Common myeloid progenitor, CD34-positive (primary cell): ENCODE results near the gene PRSS27.

Experiments
- CTCF ChIA-PET: fragments of 350-600 bp; sonication (Branson Sonifier 250); formaldehyde crosslinking; loops from one replicate; lab custom pipeline; 2021; ENCODE audit warnings: antibody characterized with exemption; lab: Charles Lee
- POLR2A ChIA-PET: fragments of 350-600 bp; sonication (Branson Sonifier 250); formaldehyde crosslinking; loops from one replicate; lab custom pipeline; 2021; ENCODE audit warnings: antibody characterized with exemption; lab: Charles Lee
- DNase-seq, 3 donors: peaks; one replicate each; pipeline versions ENCODE4 v3.0.0 to v3.0.0-alpha.2; 2013
- H3K27ac ChIP-seq, 2 experiments: 1 replicate in 1 of 2; 2 replicates in 1 of 2; pipeline ENCODE4 v1.7.0; 2013; ENCODE audit warnings: inconsistent platforms in 2 of 2, low read length in 2 of 2, mild to moderate bottlenecking in 2 of 2, low read depth in 1 of 2, moderate library complexity in 1 of 2; ENCODE audit not compliant: severe bottlenecking in 2 of 2, insufficient read depth in 1 of 2, poor library complexity in 1 of 2
- H3K27me3 ChIP-seq, 5 experiments: replicated peaks in 2 of 5; 1 replicate in 3 of 5; 2 replicates in 2 of 5; pipeline versions ENCODE4 v1.6.1 to v1.7.0; 2013; ENCODE audit warnings: low read length in 4 of 5, mild to moderate bottlenecking in 2 of 5, moderate library complexity in 2 of 5, inconsistent platforms in 1 of 5; ENCODE audit not compliant: insufficient read depth in 5 of 5, control insufficient read depth in 4 of 5
- H3K36me3 ChIP-seq, 4 experiments: 1 replicate in 2 of 4; 2 replicates in 2 of 4; pipeline versions ENCODE4 v1.6.1 to v1.7.0; 2013; ENCODE audit warnings: low read length in 3 of 4, control low read depth in 1 of 4, mild to moderate bottlenecking in 1 of 4; ENCODE audit not compliant: control insufficient read depth in 4 of 4, insufficient read depth in 4 of 4
- H3K4me1 ChIP-seq, 4 experiments: 1 replicate in 3 of 4; 2 replicates in 1 of 4; pipeline versions ENCODE4 v1.6.1 to v1.7.1; 2013; ENCODE audit warnings: low read length in 3 of 4, mild to moderate bottlenecking in 3 of 4, control low read depth in 1 of 4, inconsistent platforms in 1 of 4, moderate library complexity in 1 of 4; ENCODE audit not compliant: control insufficient read depth in 4 of 4, insufficient read depth in 4 of 4; ENCODE audit errors: control extremely low read depth in 1 of 4
- H3K4me3 ChIP-seq, 7 experiments: 1 replicate in 4 of 7; 2 replicates in 3 of 7; pipeline versions ENCODE4 v1.5.1 to v1.7.0; 2013; ENCODE audit warnings: mild to moderate bottlenecking in 7 of 7, low read length in 6 of 7, moderate library complexity in 6 of 7, inconsistent platforms in 2 of 7, low read depth in 2 of 7, control low read depth in 1 of 7; ENCODE audit not compliant: insufficient read depth in 4 of 7, control insufficient read depth in 1 of 7; ENCODE audit errors: extremely low read depth in 1 of 7
- H3K9me3 ChIP-seq, 5 experiments: 1 replicate in 4 of 5; 2 replicates in 1 of 5; pipeline versions ENCODE4 v1.6.1 to v1.7.1; 2013; ENCODE audit warnings: low read length in 4 of 5, mild to moderate bottlenecking in 2 of 5, inconsistent platforms in 1 of 5, low read depth in 1 of 5, moderate library complexity in 1 of 5; ENCODE audit not compliant: control insufficient read depth in 4 of 5, insufficient read depth in 2 of 5; ENCODE audit errors: control extremely low read depth in 1 of 5
- WGBS: methylation state at CpG from one replicate; pipeline ENCODE4 v1.1.5; 2013; ENCODE audit not compliant: insufficient coverage; 5-methylcytosine and 5-hydroxymethylcytosine counted together

PRSS27 gene

DNA sequence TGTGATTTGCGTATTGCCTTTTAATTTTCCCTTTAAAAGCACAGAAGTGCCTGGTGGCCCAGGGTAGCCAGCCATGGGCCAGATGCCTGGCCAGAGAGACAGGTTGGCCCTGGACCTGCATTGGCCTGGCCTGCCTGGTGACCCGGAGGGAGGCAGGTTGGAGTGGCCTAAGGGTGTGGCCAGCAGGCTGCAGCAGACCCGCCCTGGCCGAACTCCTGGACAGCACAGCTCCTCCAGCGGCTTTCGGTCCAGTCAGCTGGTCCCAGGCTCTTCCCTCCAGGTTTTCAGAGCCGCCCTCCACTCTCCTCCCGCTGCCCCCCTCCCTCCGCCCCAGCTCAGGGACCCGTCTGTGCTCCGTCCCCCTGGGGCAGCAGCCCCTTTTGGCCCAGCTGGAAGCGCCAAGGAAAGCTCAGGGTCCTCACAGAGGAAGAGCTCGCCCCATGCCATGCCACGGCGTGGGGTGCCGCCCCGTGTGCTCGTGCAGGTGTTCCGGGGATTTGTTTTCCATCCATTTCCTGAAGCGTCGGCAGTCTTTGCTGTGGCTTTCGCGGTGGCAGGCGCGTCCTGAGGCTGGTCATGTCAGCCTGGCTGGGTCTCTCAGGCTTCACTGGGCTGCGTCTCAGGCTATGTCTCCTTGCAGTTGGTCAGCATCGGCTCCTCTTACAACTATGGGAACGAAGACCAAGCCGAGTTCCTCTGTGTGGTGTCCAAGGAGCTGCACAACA lies 18.1 kb downstream of the PRSS27 start:
- POLR2A ChIA-PET, result interaction anchor here (1.2 kb wide), 1 partner anchor 15 kb away, joined by 5 read pairs; no protein-coding TSS in a partner anchor
- H3K4me3 ChIP-seq, result no peak overlapping the region
- WGBS, result 97% methylated on average over 28 of the region's 29 CpGs

DNA sequence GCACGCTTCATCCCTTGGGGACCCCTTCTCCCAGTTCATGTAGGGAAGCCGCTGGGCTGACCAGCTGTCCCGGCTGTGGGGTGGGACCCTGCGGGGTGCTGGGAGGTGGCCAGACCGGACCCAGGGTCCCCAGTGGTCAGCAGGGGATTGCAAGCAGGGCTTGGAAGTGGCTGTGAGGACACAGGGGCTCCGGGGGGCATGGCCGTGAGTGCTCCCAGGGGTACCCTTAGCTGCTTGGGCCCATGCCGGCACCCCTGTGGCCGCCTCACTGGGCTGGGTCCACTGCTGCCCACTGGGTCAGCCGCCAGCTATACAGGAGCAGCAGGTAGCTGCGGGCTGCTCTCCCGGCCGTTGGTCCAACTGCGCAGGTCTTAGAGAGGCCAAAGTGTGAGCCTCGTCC lies 18.8 kb downstream of the PRSS27 start:
- Histone ChIP-seq H3K9me3 (no peaks in the 10 kb centered on the region), H3K27ac (no peak overlapping the region), H3K4me1 (no peaks in the 10 kb centered on the region), H3K27me3 (no peaks in the 10 kb centered on the region), H3K4me3 (no peak overlapping the region), H3K36me3 (peaks cover 9 to 93% (median 61%) of the 10 kb centered on the region in 4 experiments)
- DNase-seq, result no peak
- WGBS, result 99% methylated on average over 13 of the region's 15 CpGs
- ChIA-PET CTCF (interaction anchor here (1.2 kb wide), 1 partner anchor 9 kb away, joined by 4 read pairs; no protein-coding TSS in a partner anchor), POLR2A (interaction anchor here (1.2 kb wide), 1 partner anchor 14 kb away, joined by 5 read pairs; no protein-coding TSS in a partner anchor)

More for the DNA sequence above, 18.1 kb downstream of the PRSS27 start:
- CTCF ChIA-PET, result interaction anchor here (1.2 kb wide), 1 partner anchor 10 kb away, joined by 4 read pairs; no protein-coding TSS in a partner anchor
- Histone ChIP-seq H3K36me3 (peaks cover 9 to 94% (median 60%) of the 10 kb centered on the region in 4 experiments), H3K4me1 (no peaks in the 10 kb centered on the region), H3K9me3 (no peaks in the 10 kb centered on the region), H3K27me3 (no peaks in the 10 kb centered on the region), H3K27ac (no peak overlapping the region)
- DNase-seq, result no peak

DNA sequence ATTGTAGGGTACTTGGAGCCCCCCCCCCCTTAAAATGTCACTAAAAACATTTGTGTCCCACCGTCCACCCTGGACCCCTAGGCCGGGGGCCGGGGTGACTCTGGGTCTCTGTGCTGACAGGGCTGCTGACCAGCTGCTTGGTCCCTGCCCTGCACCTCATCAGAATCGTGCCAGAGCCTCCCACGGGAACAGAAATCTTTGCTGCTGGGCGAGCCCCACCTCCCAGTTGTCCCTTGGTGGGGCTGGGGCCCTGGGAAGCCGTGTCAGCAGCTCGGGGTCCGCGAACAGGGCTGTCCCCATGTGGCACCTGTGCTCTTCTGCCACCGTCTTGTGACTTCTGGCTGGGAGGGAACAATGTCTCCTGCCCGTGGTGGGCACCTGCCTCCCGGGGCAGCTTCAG lies 19.2 kb downstream of the PRSS27 start:
- WGBS, result 88% methylated on average over 11 of the region's 13 CpGs
- DNase-seq, result no peak
- Histone ChIP-seq H3K4me1 (no peaks in the 10 kb centered on the region), H3K4me3 (no peak overlapping the region), H3K27me3 (no peaks in the 10 kb centered on the region), H3K27ac (no peak overlapping the region), H3K36me3 (peaks cover 9 to 88% (median 58%) of the 10 kb centered on the region in 4 experiments), H3K9me3 (no peaks in the 10 kb centered on the region)
- CTCF ChIA-PET, result interaction anchor here (1.2 kb wide), 1 partner anchor 9 kb away, joined by 4 read pairs; no protein-coding TSS in a partner anchor
- POLR2A ChIA-PET, result interaction anchor here (1.2 kb wide), 1 partner anchor 14 kb away, joined by 5 read pairs; no protein-coding TSS in a partner anchor

DNA sequence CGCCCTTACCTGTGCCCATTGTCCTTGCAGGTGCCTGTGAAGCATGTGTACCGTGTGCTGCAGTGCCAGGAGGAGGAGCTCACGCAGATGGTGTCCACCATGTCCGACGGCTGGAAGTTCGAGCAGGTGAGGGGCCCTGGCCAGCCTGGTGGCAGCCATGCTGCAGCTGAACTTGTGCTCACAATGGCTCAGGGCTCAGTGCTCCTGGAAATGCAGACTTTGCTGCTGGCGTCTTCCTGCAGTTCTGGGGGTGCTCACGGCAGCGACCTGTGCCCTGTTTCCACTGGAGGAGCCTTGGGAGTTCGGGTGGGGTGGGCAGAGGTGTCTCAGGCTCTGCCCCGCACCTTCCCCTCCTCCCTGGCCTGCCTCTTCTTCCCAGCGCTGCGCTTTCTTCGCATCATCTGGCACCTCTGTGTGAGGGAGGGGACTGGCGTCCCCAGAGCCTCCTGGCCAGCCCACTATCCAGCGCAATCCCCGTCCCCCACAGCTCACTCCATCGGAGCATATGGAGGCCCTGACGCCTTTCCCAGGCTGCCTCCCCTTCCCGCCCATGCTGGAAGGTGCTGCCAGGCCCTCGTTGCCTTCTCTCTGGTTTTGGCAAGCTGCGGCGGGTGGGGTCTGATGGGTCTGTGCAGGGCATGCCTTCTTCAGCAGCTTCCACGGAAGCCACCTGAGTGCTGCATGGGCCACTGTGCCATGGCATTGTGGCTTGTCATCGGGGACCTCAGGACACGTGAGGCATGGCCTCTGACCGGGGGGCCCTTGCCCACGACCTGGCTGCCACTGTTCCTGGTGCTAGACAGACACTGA lies 20.0 kb downstream of the PRSS27 start:
- Histone ChIP-seq H3K36me3 (peaks cover 9 to 80% (median 51%) of the 10 kb centered on the region in 4 experiments), H3K4me1 (no peaks in the 10 kb centered on the region), H3K4me3 (no peak overlapping the region), H3K27ac (no peak overlapping the region), H3K9me3 (no peaks in the 10 kb centered on the region), H3K27me3 (no peaks in the 10 kb centered on the region)
- POLR2A ChIA-PET, result no interaction called here
- CTCF ChIA-PET, result no interaction called here
- no peak for DNase-seq
- WGBS, result 96% methylated on average over 27 of the region's 28 CpGs

DNA sequence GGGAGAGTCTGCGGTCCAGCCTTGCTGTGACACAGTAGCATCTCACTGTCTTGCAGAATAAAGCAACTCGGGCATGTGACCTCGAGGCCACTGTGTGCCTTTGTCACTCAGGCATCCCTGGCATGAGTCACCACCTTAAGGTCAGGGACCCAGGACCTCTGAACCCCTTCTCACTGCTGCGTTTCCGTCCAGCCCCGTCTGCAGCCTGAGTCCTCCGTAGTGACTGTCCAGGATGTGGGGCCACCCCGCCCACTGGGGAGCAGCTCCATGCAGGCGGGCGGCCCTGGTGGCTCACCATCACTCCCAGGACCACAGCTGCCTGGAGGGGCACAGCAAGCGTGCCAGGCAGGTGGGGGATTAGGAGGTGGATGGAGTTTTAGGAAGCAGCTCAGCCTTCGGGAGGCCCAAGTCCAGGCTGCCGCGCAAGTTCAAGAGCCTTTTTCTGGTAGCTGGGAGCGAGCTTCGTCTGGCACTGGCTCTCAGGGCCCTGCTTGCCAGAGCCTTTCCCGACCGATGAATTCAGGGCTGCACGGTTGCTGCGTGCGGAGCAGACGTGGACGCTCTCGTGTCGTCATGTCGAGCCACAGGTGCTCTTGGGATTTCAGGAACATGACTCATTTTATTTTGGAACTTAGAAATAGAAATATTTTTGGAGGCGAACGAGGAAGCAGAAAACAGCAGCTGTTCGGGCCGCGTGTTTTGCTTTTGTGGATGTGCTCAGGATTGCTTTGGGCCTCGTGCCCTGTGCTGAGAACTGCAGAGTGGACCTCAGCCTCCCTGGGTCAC lies 20.9 kb downstream of the PRSS27 start:
- POLR2A ChIA-PET, result no interaction called here
- H3K9me3 ChIP-seq, result no peaks in the 10 kb centered on the region
- DNase-seq, result no peak
- no peaks in the 10 kb centered on the region for H3K4me1 ChIP-seq
- no peaks in the 10 kb centered on the region for H3K27me3 ChIP-seq
- CTCF ChIA-PET, result interaction anchor here (1.2 kb wide), 1 partner anchor 8 kb away, joined by 4 read pairs; no protein-coding TSS in a partner anchor
- no peak overlapping the region for H3K4me3 ChIP-seq
- H3K27ac ChIP-seq, result no peak overlapping the region
- 94% methylated on average over 32 of the region's 32 CpGs for WGBS
- H3K36me3 ChIP-seq, result peaks cover 9 to 72% (median 46%) of the 10 kb centered on the region in 4 experiments

DNA sequence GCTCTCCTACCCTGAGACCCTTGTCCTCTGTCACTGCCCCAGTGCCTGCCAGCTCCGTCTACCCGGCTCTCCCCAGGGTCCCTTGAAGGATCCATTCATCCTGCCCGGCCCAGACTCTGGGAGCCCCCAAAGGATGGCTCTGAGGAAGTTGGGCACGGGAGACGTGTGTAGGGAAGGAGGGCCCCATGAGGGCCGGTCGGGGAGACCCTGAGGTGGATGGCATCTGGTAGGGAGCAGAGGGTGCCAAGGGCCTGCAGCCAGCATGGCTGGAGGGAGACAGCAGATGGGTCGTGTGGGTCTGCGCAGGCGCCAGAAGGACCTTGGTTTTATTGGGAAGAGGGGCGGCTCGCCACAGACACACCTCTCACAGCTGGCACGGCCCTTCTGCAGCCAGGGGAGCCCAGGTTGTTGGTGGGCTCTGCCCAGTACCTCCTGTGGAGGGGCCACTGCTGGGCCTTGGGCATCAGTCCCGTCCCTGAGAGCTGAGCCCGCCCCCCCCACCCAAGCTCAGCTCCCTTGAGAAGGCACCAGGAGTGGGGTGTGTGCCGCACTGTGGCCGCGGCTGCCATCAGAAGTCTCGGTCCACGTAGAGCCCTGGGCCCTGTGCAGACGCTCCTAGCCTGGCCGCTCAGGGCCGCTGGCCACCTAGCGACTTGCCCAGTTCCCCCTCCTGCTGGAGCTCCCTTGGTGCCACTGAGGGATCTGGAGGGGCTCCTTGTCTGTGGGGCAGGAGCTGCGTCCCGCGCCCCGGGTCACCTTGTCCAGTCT lies 21.7 kb downstream of the PRSS27 start:
- H3K27ac ChIP-seq, result no peak overlapping the region
- H3K4me3 ChIP-seq, result no peak overlapping the region
- peaks cover 9 to 67% (median 42%) of the 10 kb centered on the region in 4 experiments for H3K36me3 ChIP-seq
- ChIA-PET CTCF (interaction anchor here (1.2 kb wide), 1 partner anchor 9 kb away, joined by 4 read pairs; no protein-coding TSS in a partner anchor), POLR2A (no interaction called here)
- H3K27me3 ChIP-seq, result no peaks in the 10 kb centered on the region
- WGBS, result 97% methylated on average over 28 of the region's 28 CpGs
- H3K4me1 ChIP-seq, result peaks cover 0 to under 1% (median 0%) of the 10 kb centered on the region in 4 experiments
- no peak for DNase-seq
- H3K9me3 ChIP-seq, result no peaks in the 10 kb centered on the region
